Esophagus muscularis mucosa (tissue), 4 donors: ENCODE measurements around the gene PPP3CA.

Experiments used
- EP300 ChIP-seq: sonication (generic); formaldehyde crosslinking; IDR thresholded peaks from one replicate; pipeline ENCODE4 v1.6.1; 2017; ENCODE audit warnings: antibody characterized with exemption
- POLR2A ChIP-seq: fragments of 450-650 bp; IDR thresholded peaks from one replicate; pipeline ENCODE4 v1.6.1; 2017; ENCODE audit warnings: antibody characterized with exemption, moderate library complexity, mild to moderate bottlenecking, low read depth
- TF ChIP-seq, protein P1 (sequence below), 3 experiments: fragments of 200-600 bp in 2 of 3; fragments of 450-650 bp in 1 of 3; sonication (generic) in 2 of 3; IDR thresholded peaks; one replicate each; pipeline ENCODE4 v1.5.1; 2017 to 2019; ENCODE audit warnings: antibody characterized with exemption in 3 of 3, mild to moderate bottlenecking in 2 of 3, moderate library complexity in 1 of 3

DNA sequence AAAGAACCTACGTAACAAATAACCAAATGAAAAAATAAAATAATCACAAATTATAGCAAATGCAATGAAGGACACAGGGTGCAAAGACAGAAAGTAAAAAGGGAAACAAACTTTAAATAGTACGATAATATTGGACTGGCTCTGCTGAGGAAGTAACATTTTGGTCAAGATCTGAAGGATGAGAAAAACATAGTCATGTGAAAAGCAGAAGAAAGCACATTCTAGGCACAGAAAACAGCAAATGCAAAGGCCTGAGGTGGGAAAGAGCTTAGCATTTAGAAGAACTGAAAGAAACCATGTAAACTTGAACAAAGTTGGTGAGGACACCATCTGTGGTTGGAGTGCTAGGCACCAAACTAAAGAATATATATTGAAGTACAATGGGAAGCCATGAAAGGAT is 111.2 kb downstream of the PPP3CA start:
- TF ChIP-seq POLR2A (no peak), EP300 (no peak)
- TF ChIP-seq, protein P1, sequence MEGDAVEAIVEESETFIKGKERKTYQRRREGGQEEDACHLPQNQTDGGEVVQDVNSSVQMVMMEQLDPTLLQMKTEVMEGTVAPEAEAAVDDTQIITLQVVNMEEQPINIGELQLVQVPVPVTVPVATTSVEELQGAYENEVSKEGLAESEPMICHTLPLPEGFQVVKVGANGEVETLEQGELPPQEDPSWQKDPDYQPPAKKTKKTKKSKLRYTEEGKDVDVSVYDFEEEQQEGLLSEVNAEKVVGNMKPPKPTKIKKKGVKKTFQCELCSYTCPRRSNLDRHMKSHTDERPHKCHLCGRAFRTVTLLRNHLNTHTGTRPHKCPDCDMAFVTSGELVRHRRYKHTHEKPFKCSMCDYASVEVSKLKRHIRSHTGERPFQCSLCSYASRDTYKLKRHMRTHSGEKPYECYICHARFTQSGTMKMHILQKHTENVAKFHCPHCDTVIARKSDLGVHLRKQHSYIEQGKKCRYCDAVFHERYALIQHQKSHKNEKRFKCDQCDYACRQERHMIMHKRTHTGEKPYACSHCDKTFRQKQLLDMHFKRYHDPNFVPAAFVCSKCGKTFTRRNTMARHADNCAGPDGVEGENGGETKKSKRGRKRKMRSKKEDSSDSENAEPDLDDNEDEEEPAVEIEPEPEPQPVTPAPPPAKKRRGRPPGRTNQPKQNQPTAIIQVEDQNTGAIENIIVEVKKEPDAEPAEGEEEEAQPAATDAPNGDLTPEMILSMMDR (IDR thresholded peaks at IDR 0.05), result no peak
